Upper lobe of left lung (tissue), 6 donors: ENCODE results near the gene CLMN. TPM values are rescaled to one million over a fixed set of nuclear protein-coding genes. Genes with fewer than 3 reads are reported as not detected.

Experiments used
- ATAC-seq, 2 donors: fragments of 200-7000 bp; cut with Tn5 transposase; one replicate each; pipeline ENCODE4 v1.9.1; 2022; ENCODE audit warnings: mild to moderate bottlenecking in 2 of 2, moderate library complexity in 2 of 2; ENCODE audit not compliant: low FRiP score in 2 of 2
- DNase-seq, 2 donors: peaks; one replicate each; pipeline ENCODE4 v3.0.0-alpha.2; 2019 to 2020
- H3K27ac ChIP-seq, 4 donors: fragments of 200-600 bp; sonication (generic); one replicate each; pipeline ENCODE4 v1.5.1; 2016 to 2019
- H3K27me3 ChIP-seq, 4 donors: fragments of 200-600 bp; sonication (generic); one replicate each; pipeline ENCODE4 v1.5.1; 2017 to 2019
- H3K36me3 ChIP-seq, 4 donors: fragments of 200-600 bp; sonication (generic); one replicate each; pipeline ENCODE4 v1.5.1; 2016 to 2019
- H3K4me1 ChIP-seq, 4 donors: fragments of 200-600 bp; sonication (generic); one replicate each; pipeline ENCODE4 v1.5.1; 2018 to 2019
- H3K4me3 ChIP-seq, 4 donors: fragments of 200-600 bp; sonication (generic); one replicate each; pipeline ENCODE4 v1.5.1; 2017 to 2019; ENCODE audit warnings: mild to moderate bottlenecking in 2 of 4, moderate library complexity in 1 of 4
- H3K9me3 ChIP-seq, 4 donors: fragments of 200-600 bp; sonication (generic); one replicate each; pipeline ENCODE4 v1.5.1; 2018 to 2019
- EP300 ChIP-seq, 4 donors: sonication (generic); formaldehyde crosslinking; IDR thresholded peaks; one replicate each; pipeline ENCODE4 v1.5.1; 2017; ENCODE audit warnings: antibody characterized with exemption in 4 of 4, control low read depth in 2 of 4
- POLR2A ChIP-seq, 4 donors: fragments of 450-650 bp; IDR thresholded peaks; one replicate each; pipeline ENCODE4 v1.5.1; 2016 to 2017; ENCODE audit warnings: antibody characterized with exemption in 4 of 4, mild to moderate bottlenecking in 2 of 4
- POLR2AphosphoS5 ChIP-seq, 2 donors: sonication (generic); formaldehyde crosslinking; IDR thresholded peaks; one replicate each; pipeline ENCODE4 v1.5.1; 2017; ENCODE audit warnings: antibody characterized with exemption in 2 of 2
- WGBS, 2 donors: methylation state at CpG; one replicate each; pipeline ENCODE4 v1.1.5; 2017 to 2018; 5-methylcytosine and 5-hydroxymethylcytosine counted together
- total RNA-seq, 6 donors: library from RNA; depleted of rRNA in 4 of 6; stranded (reverse); fragments of >200 nt in 4 of 6; gene quantifications; one replicate each; pipeline versions ENCODE4 v1.1.0 to v1.2.1, GENCODE V29; 2016 to 2021
- TF ChIP-seq, protein P1 (sequence below), 6 experiments: fragments of 450-650 bp in 4 of 6; fragments of 200-600 bp in 2 of 6; sonication (generic) in 2 of 6; IDR thresholded peaks; one replicate each; pipeline ENCODE4 v1.5.1; 2016 to 2019; ENCODE audit warnings: antibody characterized with exemption in 6 of 6
- donor health status: DM: no; HTN: no; CAD: no; lungs with moderate emphysema.
- donor health status: DM: no; HTN: yes; CAD: no; lungs with severe emphysema.

Gene CLMN
- total RNA-seq, 6 donors from 2014 or later, result 9.7 to 35.5 (median 18.8) TPM

DNA sequence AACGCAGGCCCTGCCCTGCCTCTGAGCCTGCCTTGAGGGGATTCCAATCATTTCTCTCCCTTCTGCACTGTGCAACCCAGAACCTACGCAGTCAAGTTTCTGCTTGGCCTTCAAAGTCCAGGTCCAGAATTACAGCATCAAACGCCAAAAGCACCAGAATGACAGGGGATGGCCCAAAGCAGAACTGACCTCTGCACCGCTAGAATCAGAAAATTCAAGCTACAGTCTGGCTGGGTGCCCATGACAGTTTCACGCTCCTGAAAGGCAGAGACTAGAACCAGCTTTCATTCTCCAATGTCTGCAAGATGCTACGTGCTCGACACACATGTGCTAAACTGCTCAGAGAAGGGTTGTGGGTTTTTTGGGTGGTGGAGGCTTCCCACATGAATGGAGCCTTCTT, 4.1 kb downstream of the CLMN start:
- Histone ChIP-seq H3K27ac (no peak overlapping the region), H3K36me3 (no peaks in the 10 kb centered on the region), H3K27me3 (no peaks in the 10 kb centered on the region), H3K9me3 (no peaks in the 10 kb centered on the region), H3K4me3 (no peak overlapping the region), H3K4me1 (peaks cover 31 to 44% (median 40%) of the 10 kb centered on the region in 4 donors)
- no peak for DNase-seq
- no peak for ATAC-seq
- TF ChIP-seq, protein P1, sequence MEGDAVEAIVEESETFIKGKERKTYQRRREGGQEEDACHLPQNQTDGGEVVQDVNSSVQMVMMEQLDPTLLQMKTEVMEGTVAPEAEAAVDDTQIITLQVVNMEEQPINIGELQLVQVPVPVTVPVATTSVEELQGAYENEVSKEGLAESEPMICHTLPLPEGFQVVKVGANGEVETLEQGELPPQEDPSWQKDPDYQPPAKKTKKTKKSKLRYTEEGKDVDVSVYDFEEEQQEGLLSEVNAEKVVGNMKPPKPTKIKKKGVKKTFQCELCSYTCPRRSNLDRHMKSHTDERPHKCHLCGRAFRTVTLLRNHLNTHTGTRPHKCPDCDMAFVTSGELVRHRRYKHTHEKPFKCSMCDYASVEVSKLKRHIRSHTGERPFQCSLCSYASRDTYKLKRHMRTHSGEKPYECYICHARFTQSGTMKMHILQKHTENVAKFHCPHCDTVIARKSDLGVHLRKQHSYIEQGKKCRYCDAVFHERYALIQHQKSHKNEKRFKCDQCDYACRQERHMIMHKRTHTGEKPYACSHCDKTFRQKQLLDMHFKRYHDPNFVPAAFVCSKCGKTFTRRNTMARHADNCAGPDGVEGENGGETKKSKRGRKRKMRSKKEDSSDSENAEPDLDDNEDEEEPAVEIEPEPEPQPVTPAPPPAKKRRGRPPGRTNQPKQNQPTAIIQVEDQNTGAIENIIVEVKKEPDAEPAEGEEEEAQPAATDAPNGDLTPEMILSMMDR (IDR thresholded peaks at IDR 0.05), result no peak
- 76 to 84% methylated on average over 6 to 7 of the region's 7 CpGs for WGBS, 2 donors

DNA sequence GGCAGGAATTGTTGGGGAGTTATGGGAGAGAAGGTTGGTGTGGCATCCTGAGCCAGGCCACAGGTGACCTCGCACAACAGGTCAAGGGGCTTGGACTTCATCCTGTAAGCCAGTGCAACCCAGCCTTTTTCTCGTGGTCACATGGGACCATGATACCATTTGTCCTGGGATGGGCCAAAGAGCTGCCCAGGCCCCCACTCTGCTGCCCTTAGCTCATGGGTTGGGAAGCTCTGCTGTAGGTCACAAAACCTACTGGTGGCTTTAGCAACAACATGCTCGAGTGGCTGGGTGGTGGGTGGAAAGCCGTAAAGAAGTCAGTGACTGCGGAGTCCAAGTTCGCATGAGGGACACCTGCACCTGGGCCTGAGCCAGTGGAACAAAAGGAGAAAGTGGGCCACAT, 4.6 kb downstream of the CLMN start:
- Histone ChIP-seq H3K27ac (peak overlapping the region in 2 of 4 donors; percentile 55 to 59), H3K4me1 (peaks cover 27 to 41% (median 37%) of the 10 kb centered on the region in 4 donors), H3K4me3 (no peak overlapping the region), H3K9me3 (no peaks in the 10 kb centered on the region), H3K36me3 (no peaks in the 10 kb centered on the region), H3K27me3 (no peaks in the 10 kb centered on the region)
- TF ChIP-seq, protein P1 (IDR thresholded peaks at IDR 0.05), result no peak
- TF ChIP-seq POLR2AphosphoS5 (IDR thresholded peaks at IDR 0.05) (no peak), POLR2A (IDR thresholded peaks at IDR 0.05) (no peak), EP300 (IDR thresholded peaks at IDR 0.05) (no peak)
- no peak for DNase-seq
- WGBS, 2 donors, result 82 to 90% methylated on average over 5 to 6 of the region's 6 CpGs
- ATAC-seq, result no peak

DNA sequence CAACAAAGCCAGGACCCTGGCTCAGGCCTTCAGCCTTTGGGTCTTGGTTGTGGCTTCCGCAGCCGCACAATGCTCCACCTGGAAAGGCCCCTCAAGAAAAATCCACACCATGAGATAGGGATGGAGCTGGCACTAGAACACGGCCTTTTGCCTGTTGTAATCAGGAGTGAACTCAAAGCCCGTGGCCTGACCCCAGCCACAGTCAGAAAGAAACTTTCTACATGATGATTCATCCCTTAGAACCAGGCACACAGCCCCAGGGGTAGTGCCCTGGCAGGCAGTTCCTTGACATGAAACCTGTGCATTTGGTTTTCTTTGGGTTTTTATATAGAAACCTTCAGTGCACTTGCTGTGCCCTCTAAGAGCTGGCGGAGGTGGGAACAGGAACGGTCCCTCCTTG, 5.1 kb downstream of the CLMN start:
- WGBS, 2 donors, result 65 to 88% methylated on average over 6 of the region's 6 CpGs
- TF ChIP-seq POLR2A (IDR thresholded peaks at IDR 0.05) (no peak), POLR2AphosphoS5 (IDR thresholded peaks at IDR 0.05) (no peak), EP300 (IDR thresholded peaks at IDR 0.05) (no peak)
- TF ChIP-seq, protein P1 (IDR thresholded peaks at IDR 0.05), result no peak
- peak overlapping the region; percentile 30 to 60 (median 44) for H3K27ac ChIP-seq
- H3K4me3 ChIP-seq, result no peak overlapping the region
- DNase-seq, result peak in 1 of 2 donors; percentile 46
- H3K9me3 ChIP-seq, result no peaks in the 10 kb centered on the region
- no peaks in the 10 kb centered on the region for H3K27me3 ChIP-seq
- H3K4me1 ChIP-seq, result peaks cover 26 to 39% (median 35%) of the 10 kb centered on the region in 4 donors
- no peaks in the 10 kb centered on the region for H3K36me3 ChIP-seq
- ATAC-seq, result no peak

DNA sequence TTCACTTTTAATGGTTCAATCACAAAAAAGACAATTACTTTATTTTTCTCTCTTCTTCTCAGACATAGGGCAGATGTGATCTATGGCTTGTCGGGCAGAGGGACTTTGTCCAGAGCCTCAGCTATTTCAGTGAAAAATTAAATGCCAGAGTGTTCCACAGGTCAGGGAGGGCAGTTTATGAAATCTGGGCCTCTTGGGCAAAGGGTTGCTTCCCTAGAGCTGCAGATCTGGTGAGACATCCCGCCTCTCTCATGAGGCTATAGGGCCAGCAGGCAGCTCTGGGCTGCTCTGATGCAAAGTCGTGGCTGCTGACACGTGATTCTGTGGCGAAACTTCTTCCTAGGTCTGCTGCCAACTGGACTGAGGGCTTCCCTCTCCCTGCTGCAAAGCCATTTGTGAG, 6.0 kb downstream of the CLMN start:
- peak overlapping the region; percentile 32 to 60 (median 46) for H3K27ac ChIP-seq
- TF ChIP-seq POLR2A (IDR thresholded peaks at IDR 0.05) (peak in 1 of 4 donors; percentile 47), POLR2AphosphoS5 (IDR thresholded peaks at IDR 0.05) (peak; percentile 48 to 69), EP300 (IDR thresholded peaks at IDR 0.05) (peak in 1 of 4 donors; percentile 34)
- TF ChIP-seq, protein P1 (IDR thresholded peaks at IDR 0.05), result no peak
- H3K4me1 ChIP-seq, result peaks cover 18 to 35% (median 29%) of the 10 kb centered on the region in 4 donors
- no peaks in the 10 kb centered on the region for H3K27me3 ChIP-seq
- H3K9me3 ChIP-seq, result no peaks in the 10 kb centered on the region
- DNase-seq (peak in 1 of 2 donors; percentile 82), ATAC-seq (peak; percentile 64 to 82)
- WGBS, 2 donors, result 40 to 46% methylated on average over 5 of the region's 5 CpGs
- no peak overlapping the region for H3K4me3 ChIP-seq
- H3K36me3 ChIP-seq, result no peaks in the 10 kb centered on the region

DNA sequence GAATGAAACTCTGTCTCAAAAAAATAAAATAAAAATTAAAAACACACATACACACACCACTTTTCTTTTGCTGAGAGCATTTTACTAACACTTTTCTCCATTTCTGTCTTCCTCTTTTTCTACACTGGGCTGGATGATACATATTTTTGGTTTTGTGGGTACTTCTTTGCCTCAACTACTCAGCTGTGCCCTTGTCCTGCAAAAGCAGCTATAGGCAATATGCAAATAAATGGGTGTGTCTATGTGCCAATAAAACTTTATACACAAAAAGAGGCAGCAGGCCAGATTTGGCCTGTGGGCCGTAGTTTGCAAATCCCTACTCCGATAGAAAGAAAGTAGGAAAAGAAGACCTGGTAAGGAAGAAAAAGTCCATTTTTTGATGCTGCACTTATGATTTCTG, 6.5 kb downstream of the CLMN start:
- Histone ChIP-seq H3K27me3 (no peaks in the 10 kb centered on the region), H3K9me3 (no peaks in the 10 kb centered on the region), H3K36me3 (no peaks in the 10 kb centered on the region), H3K27ac (peak overlapping the region in 2 of 4 donors; percentile 33 to 58), H3K4me3 (no peak overlapping the region), H3K4me1 (peaks cover 18 to 35% (median 26%) of the 10 kb centered on the region in 4 donors)
- ATAC-seq, result no peak
- no peak for DNase-seq
- WGBS, 2 donors, result 40 to 93% methylated on average over 2 of the region's 2 CpGs
- no peak for TF ChIP-seq EP300 (IDR thresholded peaks at IDR 0.05)
- TF ChIP-seq, protein P1 (IDR thresholded peaks at IDR 0.05), result no peak
- TF ChIP-seq POLR2A (IDR thresholded peaks at IDR 0.05), result no peak
- no peak for TF ChIP-seq POLR2AphosphoS5 (IDR thresholded peaks at IDR 0.05)
